GM12873 (cell line): ENCODE results near the gene PDE4D.

Source experiments
- CTCF ChIP-seq: IDR thresholded peaks from 2 replicates; pipeline ENCODE4 v1.5.1; 2012; ENCODE audit warnings: low read depth, mild to moderate bottlenecking, moderate library complexity, low read length, control low read depth; ENCODE audit not compliant: insufficient read depth; ENCODE audit errors: missing control alignments

The PDE4D gene

GRCh38 chr5:59840200-59840601 is 53.3 kb downstream of the PDE4D start:
- no peak for TF ChIP-seq CTCF

GRCh38 chr5:59838989-59839388 is 54.5 kb downstream of the PDE4D start:
- TF ChIP-seq CTCF: no peak

GRCh38 chr5:59838067-59838466 is 55.5 kb downstream of the PDE4D start:
- no peak for TF ChIP-seq CTCF

GRCh38 chr5:59837071-59837470 is 56.5 kb downstream of the PDE4D start:
- no peak for TF ChIP-seq CTCF

GRCh38 chr5:59835800-59836199 is 57.7 kb downstream of the PDE4D start:
- TF ChIP-seq CTCF: no peak

GRCh38 chr5:59833448-59833847 is 60.1 kb downstream of the PDE4D start:
- no peak for TF ChIP-seq CTCF

GRCh38 chr5:59832577-59833301 is 60.8 kb downstream of the PDE4D start:
- no peak for TF ChIP-seq CTCF
